Activated naive CD8-positive, alpha-beta T cell treated with anti-CD3 and anti-CD28 coated beads, Interleukin-2, amount 10 ng/mL, durations not matched to agents 7 days and 5 days (primary cell): ENCODE data around the gene RPS2. TPM values are rescaled to one million over a fixed set of nuclear protein-coding genes. Genes with fewer than 3 reads are reported as not detected.
"Not testable (repeated sequence)": the region's sequence is repeated elsewhere in the genome, so short reads cannot be mapped to it uniquely, and the experiment has no call there.

Experiments
- ATAC-seq: fragments of 150-1000 bp; cut with Tn5 transposase; one replicate; pipeline ENCODE4 v1.10.0; 2021; ENCODE audit warnings: low read depth, moderate library complexity
- POLR2A ChIA-PET: fragments of 350-600 bp; sonication (Branson Sonifier 250); formaldehyde crosslinking; loops from one replicate; lab custom pipeline; 2021; ENCODE audit warnings: antibody characterized with exemption; lab: Charles Lee
- DNase-seq: peaks from one replicate; pipeline ENCODE4 v3.0.0; 2021
- H3K27ac Mint-ChIP-seq: one replicate; pipeline ENCODE4 v1.8.0; 2022; ENCODE audit warnings: mild to moderate bottlenecking, mixed read lengths
- H3K27me3 Mint-ChIP-seq: one replicate; pipeline ENCODE4 v1.8.0; 2022; ENCODE audit warnings: mild to moderate bottlenecking, moderate library complexity, mixed read lengths
- H3K36me3 Mint-ChIP-seq: one replicate; pipeline ENCODE4 v1.8.0; 2021; ENCODE audit warnings: mild to moderate bottlenecking, mixed read lengths
- H3K4me1 Mint-ChIP-seq: one replicate; pipeline ENCODE4 v1.8.0; 2021; ENCODE audit warnings: mixed read lengths
- H3K4me3 Mint-ChIP-seq: one replicate; pipeline ENCODE4 v1.8.0; 2022; ENCODE audit warnings: mild to moderate bottlenecking, moderate library complexity, mixed read lengths
- H3K9me3 Mint-ChIP-seq: one replicate; pipeline ENCODE4 v1.8.0; 2021; ENCODE audit warnings: mixed read lengths
- total RNA-seq, 2 experiments: library from RNA; stranded (reverse); gene quantifications; one replicate each; pipeline ENCODE4 v1.2.3, GENCODE V29; 2021

RPS2 gene
- total RNA-seq, 2 experiments from 2014 or later: 2,404 to 2,409 TPM

DNA sequence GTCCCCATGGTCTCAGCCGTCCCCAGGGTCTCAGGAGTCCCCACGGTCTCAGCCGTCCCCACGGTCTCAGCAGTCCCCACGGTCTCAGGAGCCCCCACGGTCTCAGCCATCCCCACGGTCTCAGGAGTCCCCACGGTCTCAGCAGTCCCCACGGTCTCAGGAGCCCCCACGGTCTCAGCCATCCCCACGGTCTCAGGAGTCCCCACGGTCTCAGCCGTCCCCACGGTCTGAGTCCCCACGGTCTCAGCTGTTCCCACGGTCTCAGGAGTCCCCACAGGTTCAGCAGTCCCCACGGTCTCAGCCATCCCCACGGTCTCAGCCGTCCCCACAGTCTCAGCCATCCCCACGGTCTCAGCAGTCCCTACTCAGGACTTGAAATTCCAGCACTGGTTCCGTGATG lies 44.5 kb downstream of the RPS2 start:
- POLR2A ChIA-PET, H3K36me3 Mint-ChIP-seq, ATAC-seq, H3K27ac Mint-ChIP-seq, H3K4me1 Mint-ChIP-seq, DNase-seq, H3K9me3 Mint-ChIP-seq, H3K4me3 Mint-ChIP-seq: not testable (repeated sequence)
- H3K27me3 Mint-ChIP-seq: peaks cover 73% of the 10 kb centered on the region

DNA sequence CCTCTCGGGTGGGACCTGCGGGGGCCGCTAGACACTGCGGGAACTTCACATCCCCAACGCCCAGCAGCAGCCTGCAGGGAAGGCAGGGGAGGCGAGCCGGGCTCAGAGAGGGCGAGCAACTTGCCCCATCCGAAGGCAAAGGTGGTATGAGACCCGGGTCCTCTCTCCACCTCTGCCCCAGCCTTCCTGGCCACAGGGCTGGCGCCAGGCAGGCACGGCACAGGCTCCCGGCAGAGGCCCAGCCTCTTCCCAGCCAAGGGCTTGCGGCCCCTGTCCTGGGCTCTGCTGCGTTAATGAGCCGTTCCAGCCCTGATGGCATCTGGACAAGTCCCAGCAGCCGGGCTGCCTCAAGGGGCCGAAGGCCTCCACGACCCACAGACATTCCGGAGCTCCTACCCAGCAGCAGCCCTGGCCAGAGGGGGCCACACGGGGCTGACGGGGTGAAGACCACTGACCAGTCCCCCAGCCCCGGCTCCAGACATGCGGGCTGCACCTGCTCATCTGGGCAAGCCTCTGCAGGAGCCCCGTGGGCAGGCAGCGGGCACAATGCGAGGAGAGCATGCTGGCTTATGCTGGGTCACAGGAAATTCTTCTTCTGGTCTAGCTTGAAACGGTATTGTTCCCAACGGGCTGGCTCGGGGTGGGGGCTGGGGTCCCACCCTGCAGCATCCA lies 45.2 kb downstream of the RPS2 start:
- Mint-ChIP-seq H3K4me3 (no peak overlapping the region), H3K9me3 (no peaks in the 10 kb centered on the region), H3K27ac (no peak overlapping the region), H3K36me3 (no peaks in the 10 kb centered on the region), H3K27me3 (peaks cover 73% of the 10 kb centered on the region), H3K4me1 (peaks cover 1% of the 10 kb centered on the region)
- no peak for DNase-seq
- no peak for ATAC-seq
- POLR2A ChIA-PET: no interaction called here

DNA sequence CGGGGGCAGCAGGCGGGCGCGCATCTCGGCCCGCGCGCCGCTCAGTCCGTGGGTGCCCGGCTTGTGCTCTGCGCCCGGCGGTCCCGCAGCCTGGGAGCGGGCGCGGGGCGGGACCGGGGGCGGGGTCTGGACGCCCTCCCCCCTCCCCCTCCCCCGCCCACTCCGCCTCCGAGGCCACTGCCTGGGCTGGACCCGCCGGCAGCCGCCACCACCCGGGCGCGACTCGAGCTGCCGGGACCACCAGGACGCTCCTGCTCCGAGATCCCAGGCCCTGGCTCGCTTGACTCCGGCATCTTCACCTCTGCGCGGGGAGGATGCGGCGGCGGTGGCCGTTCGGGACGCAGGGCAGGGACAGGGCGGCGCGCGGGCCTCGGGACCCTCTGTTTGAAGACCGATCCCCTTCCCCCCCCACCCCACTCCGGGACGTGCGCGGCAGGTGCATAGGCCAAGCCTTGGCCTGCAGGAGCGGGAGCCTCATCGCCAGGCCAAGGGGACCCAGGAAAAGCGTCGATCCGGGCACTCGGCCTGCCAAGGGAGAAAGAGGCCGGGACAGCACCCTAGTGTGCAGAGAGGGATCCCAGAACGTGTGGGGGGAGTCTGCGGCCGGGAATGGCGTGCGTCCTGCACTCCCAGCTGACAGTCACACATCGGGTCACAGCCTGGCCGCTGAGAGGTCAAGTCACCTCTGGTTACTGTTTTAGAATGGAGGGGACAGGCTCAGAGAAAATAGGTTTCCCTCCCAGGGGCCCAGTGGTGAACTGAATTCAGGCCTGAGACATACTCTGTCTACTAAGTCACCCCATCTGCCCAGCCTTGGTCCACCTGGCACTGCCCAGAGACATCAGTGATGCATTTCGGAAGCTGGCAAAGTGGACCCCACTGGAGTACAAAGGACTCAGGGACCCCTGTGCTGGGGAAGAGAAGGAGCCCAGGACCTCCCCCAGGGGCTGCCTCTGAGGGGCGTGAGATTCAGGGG lies 46.0 kb downstream of the RPS2 start, which contains the start of gene HS3ST6:
HS3ST6 (minus strand) TSS at position 65 of the 976 bp plus-strand sequence. CDS start 92 bp downstream, outside the sequence.
- DNase-seq: no peak
- Mint-ChIP-seq H3K27me3 (peaks cover 71% of the 10 kb centered on the region), H3K27ac (no peak within 1 kb of the TSS), H3K36me3 (no peaks in the 10 kb centered on the region), H3K4me3 (no peak within 1 kb of the TSS), H3K9me3 (no peaks in the 10 kb centered on the region), H3K4me1 (peaks cover 1% of the 10 kb centered on the region)
- POLR2A ChIA-PET: no interaction called here
- no peak for ATAC-seq

DNA sequence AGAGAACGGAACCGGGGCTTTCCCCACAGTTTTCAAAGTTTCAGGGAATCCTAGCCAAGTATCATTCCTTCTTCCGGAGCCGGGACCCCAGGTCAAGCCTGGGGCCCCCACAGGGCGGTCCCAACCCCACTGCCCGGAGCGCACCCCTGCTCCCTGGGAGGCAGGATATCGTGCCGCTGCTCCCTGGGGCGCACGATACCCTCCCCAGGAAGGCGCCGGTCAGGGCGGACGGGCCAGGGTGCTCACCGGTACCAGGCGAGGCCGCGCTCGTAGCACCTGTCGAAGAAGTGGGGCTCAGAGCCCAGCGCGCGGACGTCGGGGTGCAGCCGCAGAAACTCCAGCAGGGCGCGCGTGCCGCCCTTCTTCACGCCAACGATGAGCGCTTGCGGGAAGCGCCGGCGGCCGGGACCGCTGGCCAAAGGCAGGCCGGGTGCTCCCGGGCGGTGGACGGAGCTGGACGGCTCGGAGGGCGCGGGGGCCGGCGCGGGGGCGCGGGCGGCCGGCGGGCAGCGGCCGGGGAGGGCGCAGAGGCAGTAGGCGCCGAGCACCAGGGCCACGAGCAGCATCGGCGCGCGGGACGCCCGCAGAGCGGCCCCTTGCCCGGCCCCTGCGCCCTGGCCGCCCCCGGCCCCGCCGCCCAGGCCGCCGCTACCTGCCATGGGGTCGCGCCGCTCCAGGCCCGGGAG lies 46.8 kb downstream of the RPS2 start:
- H3K27me3 Mint-ChIP-seq: peaks cover 66% of the 10 kb centered on the region
- no peak overlapping the region for H3K4me3 Mint-ChIP-seq
- no peaks in the 10 kb centered on the region for H3K36me3 Mint-ChIP-seq
- POLR2A ChIA-PET: no interaction called here
- ATAC-seq (no peak), DNase-seq (no peak)
- no peak overlapping the region for H3K27ac Mint-ChIP-seq
- no peaks in the 10 kb centered on the region for H3K9me3 Mint-ChIP-seq
- peaks cover 1% of the 10 kb centered on the region for H3K4me1 Mint-ChIP-seq

DNA sequence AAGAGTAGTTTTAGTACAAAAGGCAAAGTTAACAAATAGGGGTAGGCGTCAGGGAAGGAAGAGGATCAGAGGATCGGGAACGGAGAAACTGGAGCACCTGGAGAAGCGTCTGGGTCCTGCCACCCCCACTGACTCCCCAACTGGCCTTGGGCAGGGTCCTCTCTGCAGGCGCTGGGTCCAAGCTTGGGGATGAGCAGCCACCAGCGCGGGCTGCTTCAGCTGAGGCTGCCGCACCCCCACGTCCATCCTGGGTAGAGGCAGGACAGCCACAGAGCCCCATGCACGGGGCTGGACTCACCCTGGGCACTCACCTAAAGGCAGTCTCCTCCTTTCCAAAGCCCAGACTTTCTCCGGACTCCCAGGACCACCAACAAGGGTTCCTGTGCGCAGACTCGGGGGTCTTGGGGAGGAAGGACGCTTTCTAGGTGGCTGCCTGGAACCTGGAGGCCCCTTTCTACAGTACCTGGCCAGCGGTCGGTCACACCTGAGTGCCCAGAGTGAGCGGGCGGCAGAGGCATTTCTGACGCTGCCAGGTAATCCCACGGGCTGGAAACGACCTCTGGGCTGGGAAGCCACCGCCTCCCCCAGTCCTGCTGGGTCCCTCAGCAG lies 47.5 kb downstream of the RPS2 start:
- Mint-ChIP-seq H3K36me3 (no peaks in the 10 kb centered on the region), H3K27ac (no peak overlapping the region), H3K4me1 (peaks cover 1% of the 10 kb centered on the region), H3K4me3 (no peak overlapping the region), H3K9me3 (no peaks in the 10 kb centered on the region), H3K27me3 (peaks cover 61% of the 10 kb centered on the region)
- no peak for ATAC-seq
- POLR2A ChIA-PET: no interaction called here
- DNase-seq: no peak

DNA sequence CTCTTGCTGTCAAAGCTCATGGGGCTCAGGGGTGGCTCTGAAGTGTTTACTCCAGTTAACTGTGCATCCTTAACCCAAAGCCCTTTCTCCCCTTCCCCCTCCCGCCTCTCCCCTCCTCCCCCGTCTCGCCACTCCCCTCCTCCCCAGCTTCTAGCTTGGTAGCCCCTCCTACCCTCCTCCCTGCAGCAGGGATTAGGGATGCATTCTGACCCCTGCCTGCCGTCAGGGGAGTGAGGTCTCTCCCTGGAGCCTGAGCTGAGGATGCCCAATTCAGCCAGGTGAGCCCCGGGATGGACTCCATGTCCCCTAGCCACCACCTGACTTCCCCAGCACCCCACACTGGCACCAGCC lies 48.0 kb downstream of the RPS2 start:
- peaks cover 56% of the 10 kb centered on the region for H3K27me3 Mint-ChIP-seq
- no peak overlapping the region for H3K27ac Mint-ChIP-seq
- no peak for DNase-seq
- no peak for ATAC-seq
- peaks cover 1% of the 10 kb centered on the region for H3K4me1 Mint-ChIP-seq
- H3K36me3 Mint-ChIP-seq: no peaks in the 10 kb centered on the region
- no peaks in the 10 kb centered on the region for H3K9me3 Mint-ChIP-seq
- H3K4me3 Mint-ChIP-seq: no peak overlapping the region
- POLR2A ChIA-PET: no interaction called here

DNA sequence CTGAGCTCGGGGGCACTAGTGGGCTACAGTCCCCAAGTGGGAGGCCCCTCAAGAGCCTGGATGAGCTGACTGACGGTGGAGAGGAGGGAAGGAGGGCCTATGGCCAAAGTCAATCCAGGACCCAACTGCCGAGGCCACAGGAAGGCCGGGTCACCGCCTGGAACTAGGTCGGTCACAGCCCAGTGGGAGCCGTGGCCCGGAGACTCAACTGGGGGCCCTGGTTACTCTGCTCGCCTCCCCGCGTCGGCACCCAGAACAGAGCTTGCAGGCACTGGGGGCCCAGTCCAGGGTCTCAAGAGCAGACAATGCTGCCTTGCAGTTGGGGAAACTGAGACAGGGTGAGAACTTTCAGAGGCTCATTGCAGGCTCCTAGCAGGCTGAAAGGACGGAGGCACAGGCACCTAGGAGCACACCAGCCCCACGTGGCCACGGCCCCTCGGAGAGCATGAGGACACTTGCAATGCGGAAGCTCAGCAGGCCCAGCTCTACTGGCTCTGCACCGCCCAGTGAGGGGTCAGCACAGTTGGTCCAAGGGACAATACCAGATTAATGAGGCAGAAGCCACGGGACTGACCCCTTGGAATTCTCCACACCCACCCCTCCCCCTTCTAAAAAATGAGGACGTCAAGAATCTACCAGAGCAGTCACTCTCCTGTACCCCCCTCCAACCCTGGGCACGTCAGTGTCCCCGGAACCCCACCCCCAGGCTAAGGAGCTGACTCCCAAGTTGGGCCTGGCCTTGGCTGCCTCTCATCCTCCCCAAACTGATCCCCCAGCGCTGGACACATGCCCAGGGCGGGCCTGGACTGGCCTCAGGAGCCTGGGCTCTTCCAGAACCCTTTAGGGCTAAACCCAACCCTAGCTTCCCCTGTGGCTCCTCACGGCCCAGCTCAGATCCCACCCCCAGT lies 48.6 kb downstream of the RPS2 start:
- peaks cover 50% of the 10 kb centered on the region for H3K27me3 Mint-ChIP-seq
- POLR2A ChIA-PET: interaction anchor here (0.6 kb wide), 1 partner anchor 240 kb away, joined by 6 read pairs; the partner anchor contains the start of gene TRAF7
- no peak overlapping the region for H3K27ac Mint-ChIP-seq
- DNase-seq (no peak), ATAC-seq (no peak)
- no peaks in the 10 kb centered on the region for H3K36me3 Mint-ChIP-seq
- no peak overlapping the region for H3K4me3 Mint-ChIP-seq
- H3K4me1 Mint-ChIP-seq: peaks cover 1% of the 10 kb centered on the region
- no peaks in the 10 kb centered on the region for H3K9me3 Mint-ChIP-seq

DNA sequence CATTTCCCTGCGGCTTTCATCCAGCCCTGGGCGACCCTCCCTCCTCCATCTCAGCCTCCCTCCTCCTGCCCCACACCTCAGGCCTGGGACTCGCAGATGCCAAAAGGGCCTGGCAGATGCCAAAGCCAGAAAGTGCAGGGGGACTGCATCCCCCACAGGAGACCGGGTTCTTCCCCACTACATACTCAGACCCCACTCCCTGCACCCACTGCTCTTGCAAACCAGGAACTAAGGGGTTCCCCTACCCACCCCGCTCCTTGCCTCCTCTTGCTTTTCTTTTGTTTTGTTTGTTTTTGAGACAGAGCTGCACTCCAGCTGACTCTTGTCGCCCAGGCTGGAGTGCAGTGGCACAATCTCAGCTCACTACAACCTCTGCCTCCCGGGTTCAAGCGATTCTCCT lies 49.6 kb downstream of the RPS2 start:
- Mint-ChIP-seq H3K4me3 (no peak overlapping the region), H3K27ac (no peak overlapping the region), H3K36me3 (no peaks in the 10 kb centered on the region), H3K4me1 (no peaks in the 10 kb centered on the region), H3K27me3 (peaks cover 42% of the 10 kb centered on the region), H3K9me3 (no peaks in the 10 kb centered on the region)
- POLR2A ChIA-PET: interaction anchor here (0.6 kb wide), 1 partner anchor 241 kb away, joined by 6 read pairs; the partner anchor contains the start of gene TRAF7
- DNase-seq (no peak), ATAC-seq (no peak)

DNA sequence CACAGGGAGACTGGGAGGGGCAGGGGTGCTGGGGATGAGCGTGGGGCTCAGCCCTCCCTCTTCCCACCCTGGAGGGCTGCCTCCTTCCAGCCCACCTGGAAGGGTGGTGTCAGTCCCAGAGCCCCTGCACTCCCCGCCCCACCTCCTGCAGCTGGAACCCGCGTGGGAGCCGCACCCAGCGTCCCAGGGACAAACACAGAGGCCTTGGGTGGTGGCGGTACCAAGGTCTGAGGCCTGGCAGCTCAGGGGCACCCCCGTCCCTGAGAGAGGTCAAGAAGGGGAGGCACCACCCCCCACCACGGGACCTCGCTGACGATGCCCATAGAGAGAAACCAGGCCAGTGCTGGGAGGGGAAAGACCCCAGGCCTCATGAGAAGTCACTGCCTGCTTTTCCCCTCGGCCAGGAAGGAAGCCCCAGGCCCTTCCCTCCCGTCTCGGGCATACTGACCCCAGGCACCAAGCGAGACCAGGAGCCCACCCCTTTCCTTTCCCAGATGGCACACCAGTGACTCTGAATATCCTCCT lies 50.5 kb downstream of the RPS2 start:
- ATAC-seq: no peak
- peaks cover 39% of the 10 kb centered on the region for H3K27me3 Mint-ChIP-seq
- H3K4me1 Mint-ChIP-seq: no peaks in the 10 kb centered on the region
- no peak for DNase-seq
- POLR2A ChIA-PET: no interaction called here
- H3K9me3 Mint-ChIP-seq: no peaks in the 10 kb centered on the region
- H3K27ac Mint-ChIP-seq: no peak overlapping the region
- no peaks in the 10 kb centered on the region for H3K36me3 Mint-ChIP-seq
- H3K4me3 Mint-ChIP-seq: no peak overlapping the region

DNA sequence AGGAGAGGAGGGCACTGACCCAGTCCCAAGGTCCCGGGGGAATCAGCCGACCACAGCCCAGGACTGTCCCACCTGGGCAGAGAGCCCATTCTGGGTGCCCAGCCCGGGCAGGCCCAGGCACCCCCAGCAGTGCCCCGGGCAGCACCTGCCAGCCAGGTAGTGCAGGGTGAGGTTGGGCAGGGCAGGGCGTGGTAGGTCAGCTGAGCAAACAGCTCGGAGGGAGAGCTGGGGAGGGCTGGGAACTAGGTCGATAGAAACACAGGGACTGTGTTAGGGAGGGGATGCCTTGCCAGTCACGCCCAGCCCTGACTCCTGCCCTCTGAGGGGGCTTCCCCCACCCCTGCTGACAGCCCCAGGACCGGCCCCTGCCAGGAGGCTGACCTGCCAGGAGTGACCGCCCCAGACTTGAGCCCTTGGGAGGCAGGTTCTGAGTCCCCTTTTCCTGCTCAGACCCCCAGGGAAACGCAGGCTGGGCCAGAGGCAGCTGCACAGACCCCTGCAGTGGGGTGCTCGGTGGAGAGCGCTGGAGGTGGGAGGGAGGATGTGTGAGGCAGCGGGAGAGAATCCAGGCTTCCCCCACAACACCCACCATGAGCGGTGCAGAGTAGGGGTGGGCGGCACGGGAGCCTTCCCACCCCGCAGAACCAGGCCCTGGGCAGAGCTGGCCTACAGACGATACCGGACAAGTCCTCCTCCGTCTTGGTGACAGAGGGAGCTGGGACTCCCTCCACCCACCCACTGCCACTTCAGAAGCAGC lies 51.1 kb downstream of the RPS2 start:
- POLR2A ChIA-PET: no interaction called here
- DNase-seq (no peak), ATAC-seq (no peak)
- Mint-ChIP-seq H3K4me1 (peaks cover 2% of the 10 kb centered on the region), H3K27me3 (peaks cover 37% of the 10 kb centered on the region), H3K4me3 (no peak overlapping the region), H3K9me3 (no peaks in the 10 kb centered on the region), H3K36me3 (no peaks in the 10 kb centered on the region), H3K27ac (no peak overlapping the region)

DNA sequence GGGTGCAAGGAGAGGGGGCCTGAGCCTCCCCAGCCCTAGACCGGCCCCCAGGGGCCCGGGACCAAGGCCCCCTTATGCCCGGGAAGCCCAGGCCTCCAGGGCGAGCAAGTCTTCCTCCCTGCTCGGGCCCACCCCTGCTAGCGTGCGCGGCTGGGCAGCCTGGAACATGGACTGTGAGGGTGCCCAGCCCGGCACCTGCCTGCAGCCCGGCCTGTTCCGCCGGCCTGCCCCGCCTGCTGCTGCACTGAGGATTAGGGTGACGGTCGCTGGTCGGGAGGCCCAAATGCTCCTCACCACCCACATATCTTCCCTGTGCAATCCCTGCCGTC lies 52.4 kb downstream of the RPS2 start:
- no peak for ATAC-seq
- no peaks in the 10 kb centered on the region for H3K9me3 Mint-ChIP-seq

More for the DNA sequence above, 52.4 kb downstream of the RPS2 start:
- peaks cover 2% of the 10 kb centered on the region for H3K4me1 Mint-ChIP-seq
- peaks cover 31% of the 10 kb centered on the region for H3K27me3 Mint-ChIP-seq
- no peak overlapping the region for H3K4me3 Mint-ChIP-seq
- no peak for DNase-seq
- POLR2A ChIA-PET: no interaction called here
- H3K27ac Mint-ChIP-seq: no peak overlapping the region
- no peaks in the 10 kb centered on the region for H3K36me3 Mint-ChIP-seq
